RWPE2 (cell line): ENCODE data around the gene EMILIN2.

Experiments
- ATAC-seq: fragments of 200-7000 bp; cut with Tn5 transposase; 3 replicates; pipeline ENCODE4 v1.9.1; 2021; ENCODE audit warnings: low read depth
- DNase-seq: peaks from one replicate; pipeline ENCODE4 v3.0.0-alpha.2; 2020; ENCODE audit warnings: low spot score
- H3K27ac ChIP-seq: fragments of 450-650 bp; 2 replicates; pipeline ENCODE4 v1.5.1; 2017; ENCODE audit warnings: mild to moderate bottlenecking; ENCODE audit not compliant: poor library complexity, severe bottlenecking
- H3K27me3 ChIP-seq: fragments of 250-450 bp; sonication (Bioruptor Pico); 2 replicates; pipeline ENCODE4 v1.5.1; 2021; ENCODE audit warnings: mild to moderate bottlenecking, moderate library complexity; ENCODE audit not compliant: insufficient read depth, poor library complexity, severe bottlenecking
- H3K36me3 ChIP-seq: fragments of 250-450 bp; sonication (Bioruptor Pico); 2 replicates; pipeline ENCODE4 v1.5.1; 2020; ENCODE audit warnings: low read depth, mild to moderate bottlenecking, moderate library complexity
- H3K4me1 ChIP-seq: fragments of 250-450 bp; sonication (Bioruptor Pico); 2 replicates; pipeline ENCODE4 v1.5.1; 2021; ENCODE audit warnings: mild to moderate bottlenecking, moderate library complexity; ENCODE audit not compliant: insufficient read depth, poor library complexity, severe bottlenecking
- H3K4me3 ChIP-seq: fragments of 250-450 bp; sonication (Bioruptor Pico); 2 replicates; pipeline ENCODE4 v1.5.1; 2021; ENCODE audit warnings: mild to moderate bottlenecking, moderate library complexity; ENCODE audit not compliant: severe bottlenecking
- H3K9me3 ChIP-seq: fragments of 250-450 bp; sonication (Bioruptor Pico); 2 replicates; pipeline ENCODE4 v1.5.1; 2021; ENCODE audit warnings: mild to moderate bottlenecking, moderate library complexity; ENCODE audit not compliant: severe bottlenecking
- TF ChIP-seq, protein P1 (sequence below): fragments of 450-650 bp; IDR thresholded peaks from one replicate; pipeline ENCODE4 v1.5.1; 2017; ENCODE audit warnings: mild to moderate bottlenecking, moderate library complexity; ENCODE audit not compliant: poor library complexity, severe bottlenecking

EMILIN2 gene

GRCh38 chr18:2811416-2811815, 35.4 kb upstream of the EMILIN2 start:
- TF ChIP-seq, protein P1, sequence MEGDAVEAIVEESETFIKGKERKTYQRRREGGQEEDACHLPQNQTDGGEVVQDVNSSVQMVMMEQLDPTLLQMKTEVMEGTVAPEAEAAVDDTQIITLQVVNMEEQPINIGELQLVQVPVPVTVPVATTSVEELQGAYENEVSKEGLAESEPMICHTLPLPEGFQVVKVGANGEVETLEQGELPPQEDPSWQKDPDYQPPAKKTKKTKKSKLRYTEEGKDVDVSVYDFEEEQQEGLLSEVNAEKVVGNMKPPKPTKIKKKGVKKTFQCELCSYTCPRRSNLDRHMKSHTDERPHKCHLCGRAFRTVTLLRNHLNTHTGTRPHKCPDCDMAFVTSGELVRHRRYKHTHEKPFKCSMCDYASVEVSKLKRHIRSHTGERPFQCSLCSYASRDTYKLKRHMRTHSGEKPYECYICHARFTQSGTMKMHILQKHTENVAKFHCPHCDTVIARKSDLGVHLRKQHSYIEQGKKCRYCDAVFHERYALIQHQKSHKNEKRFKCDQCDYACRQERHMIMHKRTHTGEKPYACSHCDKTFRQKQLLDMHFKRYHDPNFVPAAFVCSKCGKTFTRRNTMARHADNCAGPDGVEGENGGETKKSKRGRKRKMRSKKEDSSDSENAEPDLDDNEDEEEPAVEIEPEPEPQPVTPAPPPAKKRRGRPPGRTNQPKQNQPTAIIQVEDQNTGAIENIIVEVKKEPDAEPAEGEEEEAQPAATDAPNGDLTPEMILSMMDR = no peak
- peaks cover 3% of the 10 kb centered on the region for H3K9me3 ChIP-seq
- H3K36me3 ChIP-seq = no peaks in the 10 kb centered on the region
- H3K27me3 ChIP-seq = no peaks in the 10 kb centered on the region
- H3K4me3 ChIP-seq = no peak overlapping the region
- DNase-seq = no peak
- ATAC-seq = no peak
- no peaks in the 10 kb centered on the region for H3K4me1 ChIP-seq
- no peak overlapping the region for H3K27ac ChIP-seq

DNA sequence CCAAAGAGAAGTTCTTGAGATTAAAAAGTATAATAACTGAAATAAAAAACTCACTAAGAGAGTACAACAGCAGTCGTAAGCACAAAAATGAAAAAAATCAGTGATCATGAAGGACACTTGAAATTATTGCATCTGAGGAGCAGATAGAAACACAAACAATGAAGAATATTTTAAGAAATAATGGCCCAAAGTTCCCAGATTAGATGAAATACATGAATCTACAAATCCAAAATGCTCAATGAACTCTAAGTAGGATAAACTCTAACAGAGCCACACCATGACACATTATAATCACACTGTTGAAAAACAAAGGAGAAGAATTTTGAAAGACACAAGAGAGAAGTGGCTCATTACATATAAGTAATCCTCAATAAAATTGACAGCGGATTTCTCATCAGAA, 31.9 kb upstream of the EMILIN2 start:
- TF ChIP-seq, protein P1 = no peak
- Histone ChIP-seq H3K36me3 (no peaks in the 10 kb centered on the region), H3K4me1 (no peaks in the 10 kb centered on the region), H3K9me3 (peaks cover 3% of the 10 kb centered on the region), H3K4me3 (no peak overlapping the region), H3K27ac (no peak overlapping the region), H3K27me3 (no peaks in the 10 kb centered on the region)
- ATAC-seq = no peak
- no peak for DNase-seq

GRCh38 chr18:2818281-2818680, 28.5 kb upstream of the EMILIN2 start:
- DNase-seq (no peak), ATAC-seq (no peak)
- Histone ChIP-seq H3K9me3 (no peaks in the 10 kb centered on the region), H3K4me1 (no peaks in the 10 kb centered on the region), H3K27me3 (no peaks in the 10 kb centered on the region), H3K4me3 (no peak overlapping the region), H3K27ac (no peak overlapping the region), H3K36me3 (no peaks in the 10 kb centered on the region)
- TF ChIP-seq, protein P1 = no peak

DNA sequence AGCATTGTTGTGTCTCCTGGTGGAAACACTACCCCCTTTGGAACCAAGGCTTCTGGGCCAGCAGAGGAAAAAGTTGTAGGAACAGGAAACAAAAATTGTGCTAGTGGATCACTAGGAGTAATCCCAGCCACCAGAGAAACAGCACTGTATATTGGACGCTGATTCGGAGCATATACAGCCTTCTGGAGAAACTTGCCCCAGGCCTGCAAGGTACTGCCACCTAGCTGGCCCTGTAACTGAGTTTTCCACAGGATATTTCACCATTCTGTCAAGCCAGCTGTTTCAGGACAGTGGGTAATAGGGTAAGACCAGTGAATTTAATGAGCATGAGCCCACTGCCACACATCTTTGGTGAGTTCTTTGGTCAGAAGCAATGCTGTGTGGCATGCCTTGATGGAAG, 25.1 kb upstream of the EMILIN2 start:
- Histone ChIP-seq H3K9me3 (no peaks in the 10 kb centered on the region), H3K4me1 (no peaks in the 10 kb centered on the region), H3K4me3 (no peak overlapping the region), H3K36me3 (no peaks in the 10 kb centered on the region), H3K27me3 (no peaks in the 10 kb centered on the region), H3K27ac (no peak overlapping the region)
- ATAC-seq (no peak), DNase-seq (no peak)
- TF ChIP-seq, protein P1 = no peak

GRCh38 chr18:2822213-2822921, 24.4 kb upstream of the EMILIN2 start:
- DNase-seq = no peak
- H3K4me3 ChIP-seq = no peak overlapping the region
- no peaks in the 10 kb centered on the region for H3K27me3 ChIP-seq
- H3K9me3 ChIP-seq = no peaks in the 10 kb centered on the region
- no peak for ATAC-seq
- no peaks in the 10 kb centered on the region for H3K4me1 ChIP-seq
- no peak overlapping the region for H3K27ac ChIP-seq
- TF ChIP-seq, protein P1 = no peak
- H3K36me3 ChIP-seq = no peaks in the 10 kb centered on the region
